ENCODE measurements around the gene CEP250.

GRCh38 chr20:35529552-35529951 is 74.2 kb downstream of the CEP250 start, which contains the start of gene C20orf173:
- TF ChIP-seq, protein P1, sequence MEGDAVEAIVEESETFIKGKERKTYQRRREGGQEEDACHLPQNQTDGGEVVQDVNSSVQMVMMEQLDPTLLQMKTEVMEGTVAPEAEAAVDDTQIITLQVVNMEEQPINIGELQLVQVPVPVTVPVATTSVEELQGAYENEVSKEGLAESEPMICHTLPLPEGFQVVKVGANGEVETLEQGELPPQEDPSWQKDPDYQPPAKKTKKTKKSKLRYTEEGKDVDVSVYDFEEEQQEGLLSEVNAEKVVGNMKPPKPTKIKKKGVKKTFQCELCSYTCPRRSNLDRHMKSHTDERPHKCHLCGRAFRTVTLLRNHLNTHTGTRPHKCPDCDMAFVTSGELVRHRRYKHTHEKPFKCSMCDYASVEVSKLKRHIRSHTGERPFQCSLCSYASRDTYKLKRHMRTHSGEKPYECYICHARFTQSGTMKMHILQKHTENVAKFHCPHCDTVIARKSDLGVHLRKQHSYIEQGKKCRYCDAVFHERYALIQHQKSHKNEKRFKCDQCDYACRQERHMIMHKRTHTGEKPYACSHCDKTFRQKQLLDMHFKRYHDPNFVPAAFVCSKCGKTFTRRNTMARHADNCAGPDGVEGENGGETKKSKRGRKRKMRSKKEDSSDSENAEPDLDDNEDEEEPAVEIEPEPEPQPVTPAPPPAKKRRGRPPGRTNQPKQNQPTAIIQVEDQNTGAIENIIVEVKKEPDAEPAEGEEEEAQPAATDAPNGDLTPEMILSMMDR (conservative IDR thresholded peaks at IDR 0.05; ENCODE audit: low read depth, low read length): no peak
- TF ChIP-seq EZH2 (IDR thresholded peaks at IDR 0.05; ENCODE audit: borderline replicate concordance, low read depth, low read length, poor library complexity, severe bottlenecking): no peak

Data from A673 (cell line).